ENCODE results near the gene AKT1.

AKT1 gene

GRCh38 chr14:104757681-104758392, 37.7 kb downstream of the AKT1 start:
- no peak overlapping the region for H3K4me3 ChIP-seq (ENCODE audit: low read depth, low read length)
- no peak for DNase-seq (ENCODE audit: low read depth)
- no peak for TF ChIP-seq CTCF (IDR thresholded peaks at IDR 0.05; ENCODE audit: insufficient read depth, low read depth, low read length, missing control alignments)

- no peak for DNase-seq (ENCODE audit: low read depth)
Measured at GRCh38 chr14:104757238-104757585, 38.3 kb downstream of the AKT1 start.

GRCh38 chr14:104756477-104757237, 38.9 kb downstream of the AKT1 start:
- H3K4me3 ChIP-seq (ENCODE audit: low read depth, low read length), result no peak overlapping the region
- no peak for DNase-seq (ENCODE audit: low read depth)
- TF ChIP-seq CTCF (IDR thresholded peaks at IDR 0.05; ENCODE audit: insufficient read depth, low read depth, low read length, missing control alignments), result no peak

More at GRCh38 chr14:104757238-104757585, 38.3 kb downstream of the AKT1 start:
- no peak overlapping the region for H3K4me3 ChIP-seq (ENCODE audit: low read depth, low read length)
- no peak for TF ChIP-seq CTCF (IDR thresholded peaks at IDR 0.05; ENCODE audit: insufficient read depth, low read depth, low read length, missing control alignments)

GRCh38 chr14:104755621-104756020, 39.9 kb downstream of the AKT1 start:
- no peak for TF ChIP-seq CTCF (IDR thresholded peaks at IDR 0.05; ENCODE audit: insufficient read depth, low read depth, low read length, missing control alignments)
- no peak overlapping the region for H3K4me3 ChIP-seq (ENCODE audit: low read depth, low read length)
- DNase-seq (ENCODE audit: low read depth), result no peak

- peak overlapping the region; percentile 71 for H3K4me3 ChIP-seq (ENCODE audit: low read depth, low read length)
- no peak for TF ChIP-seq CTCF (IDR thresholded peaks at IDR 0.05; ENCODE audit: insufficient read depth, low read depth, low read length, missing control alignments)
- no peak for DNase-seq (ENCODE audit: low read depth)
Measured at GRCh38 chr14:104754213-104754851, 41.2 kb downstream of the AKT1 start.

GRCh38 chr14:104753528-104754212, 41.9 kb downstream of the AKT1 start:
- H3K4me3 ChIP-seq (ENCODE audit: low read depth, low read length), result peak overlapping the region; percentile 71
- peak; percentile 30 for DNase-seq (ENCODE audit: low read depth)
- no peak for TF ChIP-seq CTCF (IDR thresholded peaks at IDR 0.05; ENCODE audit: insufficient read depth, low read depth, low read length, missing control alignments)
